Natural killer cell (primary cell): ENCODE results near the gene SIGLEC9. TPM values are rescaled to one million over a fixed set of nuclear protein-coding genes. Genes with fewer than 3 reads are reported as not detected.
A peak's percentile ranks its signal among the peaks of the same experiment; 100 is the strongest.

Experiments used
- ATAC-seq, 3 donors: fragments of 150-1000 bp in 2 of 3; fragments of 200-7000 bp in 1 of 3; cut with Tn5 transposase; 1 replicate in 1 of 3; 2 replicates in 2 of 3; pipeline ENCODE4 v1.10.0; 2021; ENCODE audit warnings: mild to moderate bottlenecking in 2 of 3, moderate library complexity in 2 of 3
- DNase-seq, 2 donors: peaks; one replicate each; pipeline versions ENCODE4 v3.0.0 to v3.0.0-alpha.2; 2013 to 2021; ENCODE audit warnings: mixed read lengths in 1 of 2
- H3K27ac ChIP-seq: one replicate; pipeline ENCODE4 v1.5.1; 2013; ENCODE audit warnings: mild to moderate bottlenecking, low read length
- H3K27me3 ChIP-seq: one replicate; pipeline ENCODE4 v1.6.1; 2013; ENCODE audit warnings: low read length; ENCODE audit not compliant: control insufficient read depth, insufficient read depth
- H3K36me3 ChIP-seq: one replicate; pipeline ENCODE4 v1.6.1; 2013; ENCODE audit warnings: low read length; ENCODE audit not compliant: control insufficient read depth, insufficient read depth
- H3K4me1 ChIP-seq: one replicate; pipeline ENCODE4 v1.6.1; 2013; ENCODE audit warnings: low read length; ENCODE audit not compliant: control insufficient read depth, insufficient read depth
- H3K4me3 ChIP-seq: one replicate; pipeline ENCODE4 v1.5.1; 2013; ENCODE audit warnings: low read length
- H3K9me3 ChIP-seq: one replicate; pipeline ENCODE4 v1.6.1; 2013; ENCODE audit warnings: low read length; ENCODE audit not compliant: control insufficient read depth, insufficient read depth
- H3K27ac Mint-ChIP-seq, 2 donors: one replicate each; pipeline ENCODE4 v1.8.0; 2022; ENCODE audit warnings: mild to moderate bottlenecking in 2 of 2, mixed read lengths in 2 of 2, moderate library complexity in 1 of 2
- H3K27me3 Mint-ChIP-seq, 2 donors: one replicate each; pipeline ENCODE4 v1.8.0; 2022; ENCODE audit warnings: low read depth in 2 of 2, mixed read lengths in 2 of 2
- H3K36me3 Mint-ChIP-seq: one replicate; pipeline ENCODE4 v1.8.0; 2022; ENCODE audit warnings: mixed read lengths
- H3K4me1 Mint-ChIP-seq, 2 donors: one replicate each; pipeline ENCODE4 v1.8.0; 2022; ENCODE audit warnings: mixed read lengths in 2 of 2
- H3K4me3 Mint-ChIP-seq: one replicate; pipeline ENCODE4 v1.8.0; 2022; ENCODE audit warnings: mild to moderate bottlenecking, moderate library complexity, mixed read lengths
- H3K9me3 Mint-ChIP-seq, 2 donors: one replicate each; pipeline ENCODE4 v1.8.0; 2022; ENCODE audit warnings: mixed read lengths in 2 of 2
- CTCF ChIP-seq: fragments of 200-600 bp; IDR thresholded peaks from one replicate; pipeline ENCODE4 v1.8.0; 2022; ENCODE audit warnings: antibody characterized with exemption
- WGBS: methylation state at CpG from one replicate; pipeline ENCODE4 v1.1.7; 2013; ENCODE audit warnings: missing lambda C conversion rate; ENCODE audit not compliant: insufficient coverage; 5-methylcytosine and 5-hydroxymethylcytosine counted together
- intact Hi-C: fragments of 100-400 bp; cut with micrococcal nuclease; formaldehyde crosslinking; loops from one replicate; pipeline ENCODE4 v1.14.2; 2022
- total RNA-seq, 4 donors: library from RNA; stranded (reverse); fragments of 120-200 nt in 1 of 4; gene quantifications; one replicate each; pipeline versions ENCODE4 v1.2.3 to v1.2.4, GENCODE V29; 2013 to 2022

SIGLEC9 gene
- total RNA-seq, 3 donors from 2014 or later (not counting 1 experiment from before 2014, with no cell fraction given) = 13.0 to 15.3 (median 13.8) TPM

DNA sequence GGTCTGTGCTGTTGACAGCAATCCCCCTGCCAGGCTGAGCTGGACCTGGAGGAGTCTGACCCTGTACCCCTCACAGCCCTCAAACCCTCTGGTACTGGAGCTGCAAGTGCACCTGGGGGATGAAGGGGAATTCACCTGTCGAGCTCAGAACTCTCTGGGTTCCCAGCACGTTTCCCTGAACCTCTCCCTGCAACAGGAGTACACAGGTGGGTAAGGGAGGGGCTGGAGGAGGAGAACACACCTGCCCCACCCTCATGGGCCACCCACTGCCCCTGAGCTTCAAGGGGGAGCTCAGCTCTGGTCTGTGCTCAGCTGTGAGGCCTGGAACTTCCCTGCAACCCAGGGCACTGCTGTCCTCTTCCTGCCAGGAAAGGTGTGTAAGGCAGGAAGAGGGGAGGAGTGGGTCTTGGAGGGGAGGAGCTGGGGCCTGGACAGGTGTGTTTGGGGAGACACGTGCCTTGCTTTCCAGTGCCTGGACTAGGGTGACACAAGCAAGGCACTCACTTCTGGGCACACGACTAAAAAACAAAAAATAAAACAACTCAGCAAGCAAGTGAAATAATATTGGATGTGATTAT lies 21.3 kb downstream of the SIGLEC9 start:
- Mint-ChIP-seq H3K36me3 (peaks cover 9% of the 10 kb centered on the region), H3K4me1 (peaks cover 78 to 97% of the 10 kb centered on the region in 2 donors), H3K9me3 (no peaks in the 10 kb centered on the region), H3K4me3 (peak overlapping the region; percentile 93), H3K27ac (peak overlapping the region; percentile 93 to 94), H3K27me3 (no peaks in the 10 kb centered on the region)
- no peak for TF ChIP-seq CTCF
- H3K27ac ChIP-seq = no peak overlapping the region
- ATAC-seq (no peak), DNase-seq (no peak)
- H3K27me3 ChIP-seq = no peaks in the 10 kb centered on the region
- peaks cover 14% of the 10 kb centered on the region for H3K36me3 ChIP-seq
- H3K9me3 ChIP-seq = no peaks in the 10 kb centered on the region
- intact Hi-C loops = loop anchor here (1.0 to 5.0 kb wide), 2 partner anchors 15 to 34 kb away; no protein-coding TSS in a partner anchor
- H3K4me3 ChIP-seq = no peak overlapping the region
- 63% methylated on average over 3 of the region's 4 CpGs for WGBS
- peaks cover 73% of the 10 kb centered on the region for H3K4me1 ChIP-seq

DNA sequence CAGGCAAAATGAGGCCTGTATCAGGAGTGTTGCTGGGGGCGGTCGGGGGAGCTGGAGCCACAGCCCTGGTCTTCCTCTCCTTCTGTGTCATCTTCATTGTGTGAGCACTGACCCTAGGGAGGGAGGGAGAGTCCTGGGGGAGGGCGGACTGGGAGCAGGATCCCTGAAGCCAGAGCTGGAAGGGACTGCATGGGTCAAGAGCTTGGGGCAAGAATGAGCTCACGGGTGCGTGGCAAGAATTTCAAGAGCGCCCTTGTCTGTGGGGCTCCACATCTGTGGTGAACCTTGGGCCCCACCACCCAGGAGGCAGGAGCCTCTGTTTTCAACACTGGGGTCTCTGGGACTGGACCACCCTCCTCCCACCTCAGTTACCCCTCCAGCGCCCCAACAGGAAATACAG lies 22.0 kb downstream of the SIGLEC9 start:
- H3K4me3 Mint-ChIP-seq = peak overlapping the region; percentile 85
- H3K27ac Mint-ChIP-seq = peak overlapping the region; percentile 93 to 94
- Histone ChIP-seq H3K27me3 (no peaks in the 10 kb centered on the region), H3K27ac (peak overlapping the region; percentile 28), H3K4me1 (peaks cover 69% of the 10 kb centered on the region), H3K9me3 (no peaks in the 10 kb centered on the region), H3K36me3 (peaks cover 20% of the 10 kb centered on the region), H3K4me3 (no peak overlapping the region)
- DNase-seq (no peak), ATAC-seq (no peak)
- no peaks in the 10 kb centered on the region for H3K27me3 Mint-ChIP-seq
- WGBS = 90% methylated on average over 7 of the region's 7 CpGs
- intact Hi-C loops = loop anchor here (5.0 kb wide), 1 partner anchor 34 kb away; no protein-coding TSS in a partner anchor
- TF ChIP-seq CTCF = no peak
- H3K4me1 Mint-ChIP-seq = peaks cover 80 to 97% of the 10 kb centered on the region in 2 donors
- no peaks in the 10 kb centered on the region for H3K9me3 Mint-ChIP-seq
- H3K36me3 Mint-ChIP-seq = peaks cover 10% of the 10 kb centered on the region

DNA sequence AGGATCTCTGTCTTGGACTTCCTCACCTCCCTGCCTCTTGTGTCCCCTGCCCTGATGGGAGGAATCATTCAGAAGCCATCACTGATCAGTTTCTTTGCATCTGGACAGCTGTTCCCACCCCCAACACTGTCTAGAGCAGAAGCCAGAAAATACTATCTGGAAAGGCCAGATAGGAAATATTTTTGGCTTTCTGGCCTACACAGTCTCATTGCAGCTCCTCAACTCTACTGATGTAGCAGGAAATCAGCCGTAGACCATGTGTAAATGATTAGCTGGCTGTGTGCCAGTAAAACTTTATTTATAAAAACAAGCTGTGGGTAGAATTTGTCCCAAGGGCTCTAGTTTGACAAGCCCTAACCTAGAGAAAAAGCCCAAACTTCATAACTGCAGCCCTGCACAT lies 23.0 kb downstream of the SIGLEC9 start:
- peaks cover 28% of the 10 kb centered on the region for H3K36me3 ChIP-seq
- peaks cover 64% of the 10 kb centered on the region for H3K4me1 ChIP-seq
- Mint-ChIP-seq H3K9me3 (no peaks in the 10 kb centered on the region), H3K27ac (peak overlapping the region; percentile 89 to 94), H3K4me3 (peak overlapping the region; percentile 85), H3K4me1 (peaks cover 80 to 98% of the 10 kb centered on the region in 2 donors), H3K27me3 (no peaks in the 10 kb centered on the region), H3K36me3 (peaks cover 19% of the 10 kb centered on the region)
- no peak for TF ChIP-seq CTCF
- H3K9me3 ChIP-seq = no peaks in the 10 kb centered on the region
- intact Hi-C loops = loop anchor here (5.0 kb wide), 1 partner anchor 35 kb away; no protein-coding TSS in a partner anchor
- DNase-seq (no peak), ATAC-seq (peak in 2 of 3 donors; percentile 8 to 31)
- peak overlapping the region; percentile 58 for H3K27ac ChIP-seq
- no peaks in the 10 kb centered on the region for H3K27me3 ChIP-seq
- no CpG with 5 or more reads among the region's 1 CpG for WGBS
- H3K4me3 ChIP-seq = no peak overlapping the region
